Inflammatory macrophage treated with lipopolysaccharide for 4 hours (primary cell): Measurements from ENCODE around the gene POLR3A.
A peak's percentile ranks its signal among the peaks of the same experiment; 100 is the strongest.
"Not testable (repeated sequence)": the region's sequence is repeated elsewhere in the genome, so short reads cannot be mapped to it uniquely, and the experiment has no call there.

Source experiments
- DNase-seq: peaks from one replicate; pipeline ENCODE4 v3.0.0-alpha.2; 2020

The POLR3A gene

GRCh38 chr10:78029269-78030226 lies at the start of gene POLR3A:
POLR3A (minus strand) TSS chr10:78029515; CDS start chr10:78029407, 108 bp downstream.
- peak; percentile 98 for DNase-seq

- DNase-seq, result no peak
Observed at GRCh38 chr10:78078539-78079330, 49.4 kb upstream of the POLR3A start.

- not testable (repeated sequence) for DNase-seq
Observed at GRCh38 chr10:78075806-78076205, 46.5 kb upstream of the POLR3A start.

GRCh38 chr10:78072504-78072903 lies 43.2 kb upstream of the POLR3A start:
- DNase-seq, result no peak

GRCh38 chr10:78071857-78072179 lies 42.5 kb upstream of the POLR3A start:
- no peak for DNase-seq

- no peak for DNase-seq
Observed at GRCh38 chr10:78071140-78071856, 42.0 kb upstream of the POLR3A start.

GRCh38 chr10:78070726-78071125 lies 41.4 kb upstream of the POLR3A start:
- no peak for DNase-seq

- DNase-seq, result not testable (repeated sequence)
Observed at GRCh38 chr10:78070064-78070463, 40.7 kb upstream of the POLR3A start.

GRCh38 chr10:78069151-78069550 lies 39.8 kb upstream of the POLR3A start:
- no peak for DNase-seq

- DNase-seq, result no peak
Observed at GRCh38 chr10:78066728-78067430, 37.6 kb upstream of the POLR3A start.

- DNase-seq, result no peak
Observed at GRCh38 chr10:78066012-78066411, 36.7 kb upstream of the POLR3A start.

- DNase-seq, result no peak
Observed at GRCh38 chr10:78065611-78066010, 36.3 kb upstream of the POLR3A start.

- DNase-seq, result not testable (repeated sequence)
Observed at GRCh38 chr10:78064919-78065318, 35.6 kb upstream of the POLR3A start.

GRCh38 chr10:78063236-78063635 lies 33.9 kb upstream of the POLR3A start:
- no peak for DNase-seq

- no peak for DNase-seq
Observed at GRCh38 chr10:78062296-78062695, 33.0 kb upstream of the POLR3A start.

GRCh38 chr10:78059906-78060702 lies 30.8 kb upstream of the POLR3A start:
- no peak for DNase-seq

- DNase-seq, result no peak
Observed at GRCh38 chr10:78058562-78058961, 29.2 kb upstream of the POLR3A start.

GRCh38 chr10:78053211-78053868 lies 24.0 kb upstream of the POLR3A start:
- no peak for DNase-seq

- DNase-seq, result peak; percentile 39
Observed at GRCh38 chr10:78049851-78050250, 20.5 kb upstream of the POLR3A start.

GRCh38 chr10:78047314-78047891 lies 18.1 kb upstream of the POLR3A start:
- peak; percentile 70 for DNase-seq
